Measurements from ENCODE around the gene SMIM28.

Gene SMIM28

DNA sequence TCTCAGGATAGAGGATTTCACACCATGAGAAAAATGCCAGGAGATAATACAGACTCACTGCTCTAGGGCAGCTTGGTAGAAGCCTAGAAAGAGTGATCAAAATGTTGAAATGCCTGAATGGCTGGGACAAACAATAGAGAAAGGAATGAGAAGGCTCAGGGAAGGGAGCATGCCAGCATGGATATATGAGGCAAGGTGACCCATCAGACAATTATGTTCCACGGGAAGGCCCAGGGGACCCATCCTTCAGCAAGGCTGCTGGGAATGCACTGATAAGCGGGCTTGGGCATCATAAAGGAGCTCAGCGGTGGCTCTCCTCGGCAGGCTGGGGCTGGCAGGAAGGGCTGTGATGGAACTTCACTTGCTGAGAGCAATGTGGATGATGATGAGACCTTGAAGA is 38.5 kb downstream of the SMIM28 start:
- POLR2A ChIA-PET: no interaction called here
- CTCF ChIA-PET: interaction anchor here (0.9 kb wide), 1 partner anchor 12 kb away, joined by 3 read pairs; the partner anchor contains the start of gene HEBP2
- TF ChIP-seq L3MBTL2 (conservative IDR thresholded peaks at IDR 0.05) (no peak), SUZ12 (IDR thresholded peaks at IDR 0.05) (no peak), FOXK2 (IDR thresholded peaks at IDR 0.05) (no peak), CTBP1 (IDR thresholded peaks at IDR 0.05; ENCODE audit: borderline replicate concordance) (no peak), ZNF384 (IDR thresholded peaks at IDR 0.05) (no peak), FOXA1 (IDR thresholded peaks at IDR 0.05) (no peak), HDGF (IDR thresholded peaks at IDR 0.05; ENCODE audit: borderline replicate concordance) (no peak), SP1 (IDR thresholded peaks at IDR 0.05) (no peak), ARNT (IDR thresholded peaks at IDR 0.05) (no peak), FOXM1 (IDR thresholded peaks at IDR 0.05; ENCODE audit: borderline replicate concordance) (no peak)
- TF ChIP-seq, protein P1, sequence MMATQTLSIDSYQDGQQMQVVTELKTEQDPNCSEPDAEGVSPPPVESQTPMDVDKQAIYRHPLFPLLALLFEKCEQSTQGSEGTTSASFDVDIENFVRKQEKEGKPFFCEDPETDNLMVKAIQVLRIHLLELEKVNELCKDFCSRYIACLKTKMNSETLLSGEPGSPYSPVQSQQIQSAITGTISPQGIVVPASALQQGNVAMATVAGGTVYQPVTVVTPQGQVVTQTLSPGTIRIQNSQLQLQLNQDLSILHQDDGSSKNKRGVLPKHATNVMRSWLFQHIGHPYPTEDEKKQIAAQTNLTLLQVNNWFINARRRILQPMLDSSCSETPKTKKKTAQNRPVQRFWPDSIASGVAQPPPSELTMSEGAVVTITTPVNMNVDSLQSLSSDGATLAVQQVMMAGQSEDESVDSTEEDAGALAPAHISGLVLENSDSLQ (IDR thresholded peaks at IDR 0.05): no peak
- no peak for DNase-seq (ENCODE audit: extremely low spot score)

DNA sequence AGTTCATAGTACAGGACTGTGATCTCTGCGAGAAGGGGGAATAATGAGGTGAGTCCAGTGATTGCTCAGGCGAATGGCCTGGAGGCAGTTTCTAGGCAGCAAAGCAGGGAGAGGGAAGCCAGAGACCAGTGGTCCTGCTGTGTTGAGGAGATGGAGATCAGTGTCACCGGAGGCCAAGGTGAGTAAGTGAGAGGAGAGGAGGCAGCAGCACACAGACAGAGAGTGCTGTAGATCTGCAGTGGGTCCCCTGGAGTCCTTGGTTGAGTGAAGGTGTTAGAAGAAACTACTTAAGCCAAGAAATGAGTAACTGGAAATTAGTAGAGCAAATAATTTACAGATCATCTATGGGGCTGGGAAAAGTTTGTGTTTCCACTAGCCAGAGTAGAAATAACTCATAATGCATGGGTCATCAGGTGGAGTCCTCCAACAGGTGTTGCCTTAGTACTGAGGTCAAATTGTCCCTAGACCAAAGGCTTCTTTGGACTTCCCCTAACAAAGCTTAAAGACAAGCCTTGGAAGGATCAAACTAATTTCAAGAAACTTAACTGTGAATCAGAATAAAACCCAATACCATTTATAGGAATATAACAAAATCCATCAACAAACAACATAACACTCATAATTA is 39.9 kb downstream of the SMIM28 start:
- POLR2A ChIA-PET: no interaction called here
- CTCF ChIA-PET: no interaction called here
- DNase-seq (ENCODE audit: extremely low spot score): no peak
- TF ChIP-seq BHLHE40 (IDR thresholded peaks at IDR 0.05; ENCODE audit: borderline replicate concordance) (no peak), NFRKB (IDR thresholded peaks at IDR 0.05) (no peak), ZNF384 (IDR thresholded peaks at IDR 0.05) (no peak), TARDBP (IDR thresholded peaks at IDR 0.05) (no peak), L3MBTL2 (conservative IDR thresholded peaks at IDR 0.05) (no peak), LEF1 (IDR thresholded peaks at IDR 0.05; ENCODE audit: borderline replicate concordance) (no peak), ARNT (IDR thresholded peaks at IDR 0.05) (no peak), CTBP1 (IDR thresholded peaks at IDR 0.05; ENCODE audit: borderline replicate concordance) (no peak), FOXM1 (IDR thresholded peaks at IDR 0.05; ENCODE audit: borderline replicate concordance) (no peak), HDGF (IDR thresholded peaks at IDR 0.05; ENCODE audit: borderline replicate concordance) (no peak), SP1 (IDR thresholded peaks at IDR 0.05) (no peak)
- TF ChIP-seq, protein P1 (IDR thresholded peaks at IDR 0.05): no peak

DNA sequence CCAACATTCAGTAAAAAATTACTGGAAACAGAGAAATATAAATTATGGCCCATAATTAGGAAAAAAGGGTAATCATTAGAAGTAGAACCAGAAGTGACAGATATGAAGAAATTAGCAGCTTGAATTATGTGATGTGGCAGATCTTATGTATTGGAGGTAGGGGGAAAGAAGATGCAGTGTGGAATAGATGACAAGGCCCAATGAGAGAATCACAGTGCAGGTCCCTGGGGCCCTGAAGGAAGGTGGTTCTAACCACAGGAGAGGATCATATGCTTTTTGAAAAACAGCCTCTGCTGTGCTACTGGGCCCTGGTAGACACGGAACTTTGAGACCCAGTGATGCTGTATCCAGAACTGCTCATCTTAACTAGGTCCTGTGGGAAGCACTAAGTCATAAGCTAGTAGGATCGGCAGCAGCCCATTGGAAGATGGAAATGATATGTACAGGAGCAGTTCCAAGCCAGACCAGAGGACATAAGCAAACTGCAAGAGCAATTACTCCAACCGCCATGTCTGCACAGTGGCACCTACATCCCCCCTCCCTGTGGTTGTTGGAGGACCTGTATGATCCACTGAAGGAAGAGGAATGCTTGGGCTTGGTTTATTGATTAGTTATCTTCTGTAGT is 40.5 kb downstream of the SMIM28 start:
- no peak for DNase-seq (ENCODE audit: extremely low spot score)
- CTCF ChIA-PET: no interaction called here
- POLR2A ChIA-PET: no interaction called here
- no peak for TF ChIP-seq NFRKB (IDR thresholded peaks at IDR 0.05)
- TF ChIP-seq ZNF384 (IDR thresholded peaks at IDR 0.05): no peak
- TF ChIP-seq ELF4 (IDR thresholded peaks at IDR 0.05): no peak
- no peak for TF ChIP-seq ARNT (IDR thresholded peaks at IDR 0.05)
- TF ChIP-seq CTBP1 (IDR thresholded peaks at IDR 0.05; ENCODE audit: borderline replicate concordance): no peak
- TF ChIP-seq, protein P1 (IDR thresholded peaks at IDR 0.05): no peak
- no peak for TF ChIP-seq LEF1 (IDR thresholded peaks at IDR 0.05; ENCODE audit: borderline replicate concordance)
- TF ChIP-seq L3MBTL2 (conservative IDR thresholded peaks at IDR 0.05): no peak
- TF ChIP-seq FOXA1 (IDR thresholded peaks at IDR 0.05): no peak
- TF ChIP-seq FOXK2 (IDR thresholded peaks at IDR 0.05): no peak
- TF ChIP-seq HDGF (IDR thresholded peaks at IDR 0.05; ENCODE audit: borderline replicate concordance): no peak
- TF ChIP-seq TARDBP (IDR thresholded peaks at IDR 0.05): no peak

DNA sequence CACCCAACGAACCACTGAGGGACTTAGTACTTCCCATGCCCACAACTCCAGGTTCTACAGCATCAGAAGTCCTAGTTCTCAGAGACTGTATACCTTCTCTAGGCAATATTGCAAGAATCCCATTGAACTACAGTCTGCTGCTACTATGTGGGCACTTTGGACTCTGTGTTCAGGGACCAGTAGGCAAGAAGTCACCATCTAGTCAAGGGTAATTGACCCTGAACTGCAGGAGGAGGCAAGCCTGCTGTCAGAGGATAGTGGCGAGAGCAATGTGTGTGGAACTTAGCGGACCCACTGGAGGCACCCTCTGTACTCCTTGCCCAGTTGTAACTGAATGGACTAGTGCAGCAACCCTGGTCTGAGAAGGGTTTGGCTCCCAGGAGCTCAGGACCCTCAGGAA is 42.1 kb downstream of the SMIM28 start:
- DNase-seq (ENCODE audit: extremely low spot score): no peak
- ChIA-PET CTCF (no interaction called here), POLR2A (no interaction called here)
- TF ChIP-seq NFRKB (IDR thresholded peaks at IDR 0.05) (no peak), L3MBTL2 (conservative IDR thresholded peaks at IDR 0.05) (no peak), SUZ12 (IDR thresholded peaks at IDR 0.05) (no peak), ZNF384 (IDR thresholded peaks at IDR 0.05) (no peak), TARDBP (IDR thresholded peaks at IDR 0.05) (no peak), CTBP1 (IDR thresholded peaks at IDR 0.05; ENCODE audit: borderline replicate concordance) (no peak), FOXA1 (IDR thresholded peaks at IDR 0.05) (no peak), FOXM1 (IDR thresholded peaks at IDR 0.05; ENCODE audit: borderline replicate concordance) (no peak)
- TF ChIP-seq, protein P1 (IDR thresholded peaks at IDR 0.05): no peak

DNA sequence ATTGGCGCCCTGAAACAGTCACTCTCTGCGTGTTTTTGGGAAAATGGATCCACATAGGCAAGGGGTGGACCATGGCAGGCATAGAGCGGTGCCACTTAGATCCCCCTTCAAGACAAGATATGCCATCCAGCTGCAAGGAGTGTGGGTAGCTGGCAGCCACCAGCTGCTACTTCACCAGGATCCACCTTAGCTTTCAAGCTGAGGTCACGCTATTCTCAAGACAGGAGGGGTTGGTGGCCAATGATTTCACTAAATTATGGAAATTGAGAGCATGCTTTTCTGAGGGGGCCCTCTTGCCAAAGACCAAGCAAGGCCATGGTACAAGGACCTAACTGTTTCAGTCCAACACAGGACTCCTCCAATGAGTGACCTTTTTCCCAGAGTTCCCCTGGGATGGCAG is 42.7 kb downstream of the SMIM28 start:
- ChIA-PET CTCF (no interaction called here), POLR2A (no interaction called here)
- no peak for DNase-seq (ENCODE audit: extremely low spot score)
- TF ChIP-seq NFRKB (IDR thresholded peaks at IDR 0.05) (no peak), FOXK2 (IDR thresholded peaks at IDR 0.05) (no peak), BHLHE40 (IDR thresholded peaks at IDR 0.05; ENCODE audit: borderline replicate concordance) (no peak)
- TF ChIP-seq, protein P1 (IDR thresholded peaks at IDR 0.05): no peak

All from HEK293T (cell line).